Liver (tissue), 3 donors: ENCODE results near the gene CD300H.

Source experiments
- CTCF ChIP-seq: fragments of 150-350 bp; IDR thresholded peaks from 2 replicates; pipeline ENCODE4 v1.5.1; 2017; ENCODE audit warnings: improper control_type of control experiment, low read depth, low read length; ENCODE audit not compliant: missing input control
- FOXA1 ChIP-seq: IDR thresholded peaks from 2 replicates; pipeline ENCODE4 v1.6.1; 2016; ENCODE audit warnings: antibody characterized with exemption
- FOXA2 ChIP-seq: IDR thresholded peaks from 2 replicates; pipeline ENCODE4 v1.6.1; 2016; ENCODE audit warnings: antibody characterized with exemption
- GABPA ChIP-seq, 2 donors: IDR thresholded peaks in 1 of 2; conservative IDR thresholded peaks in 1 of 2; 2 replicates each; pipeline ENCODE4 v1.6.1; 2016; ENCODE audit warnings: antibody characterized with exemption in 2 of 2, mild to moderate bottlenecking in 1 of 2, moderate library complexity in 1 of 2
- JUND ChIP-seq, 2 donors: IDR thresholded peaks; 2 replicates each; pipeline ENCODE4 v1.6.1; 2016; ENCODE audit warnings: antibody characterized with exemption in 2 of 2
- MAX ChIP-seq: IDR thresholded peaks from 2 replicates; pipeline ENCODE4 v1.6.1; 2016; ENCODE audit warnings: antibody characterized with exemption
- NR2F2 ChIP-seq: IDR thresholded peaks from 2 replicates; pipeline ENCODE4 v1.6.1; 2016; ENCODE audit warnings: antibody characterized with exemption
- RAD21 ChIP-seq, 2 donors: IDR thresholded peaks; 2 replicates each; pipeline ENCODE4 v1.6.1; 2016; ENCODE audit warnings: antibody characterized with exemption in 2 of 2, mild to moderate bottlenecking in 2 of 2
- REST ChIP-seq: IDR thresholded peaks from 2 replicates; pipeline ENCODE4 v1.6.1; 2016; ENCODE audit warnings: antibody characterized with exemption, mild to moderate bottlenecking
- TAF1 ChIP-seq: conservative IDR thresholded peaks from 2 replicates; pipeline ENCODE4 v1.6.1; 2016; ENCODE audit warnings: antibody characterized with exemption, mild to moderate bottlenecking
- ZBTB33 ChIP-seq: IDR thresholded peaks from 2 replicates; pipeline ENCODE4 v1.6.1; 2016; ENCODE audit warnings: antibody characterized with exemption
- donor health status: healthy.
- donor health status: healthy.

DNA sequence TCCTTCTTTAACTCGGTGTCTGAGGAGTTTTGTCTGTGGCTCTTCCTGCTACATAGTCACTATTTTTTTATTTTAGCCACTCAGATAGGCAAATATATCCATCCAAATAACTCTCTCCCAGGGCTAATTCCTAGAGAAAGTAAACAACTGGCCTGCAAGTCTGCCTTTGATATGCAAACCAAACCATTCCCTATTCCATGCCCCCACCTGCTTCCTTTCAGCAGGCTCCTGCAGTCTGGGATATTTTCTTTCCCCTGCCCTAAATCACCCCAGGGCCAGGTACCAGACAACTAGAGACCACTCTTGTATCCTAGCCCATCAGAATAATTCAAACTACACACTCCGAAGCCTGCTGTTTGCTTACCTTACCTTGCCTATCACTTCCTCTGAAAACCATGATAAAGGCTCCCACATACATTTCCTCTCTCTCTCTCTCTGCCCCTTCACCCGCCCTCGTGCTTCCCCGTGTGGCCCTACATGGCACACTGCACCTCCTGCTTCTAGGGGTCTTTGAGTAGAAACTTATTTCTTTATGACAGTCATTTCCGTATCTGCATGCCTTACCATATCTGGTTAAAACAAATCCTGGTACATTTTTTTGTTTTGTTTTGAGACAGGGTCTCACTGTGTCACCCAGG lies 8.3 kb downstream of the CD300H start:
- TF ChIP-seq NR2F2 (no peak), CTCF (no peak), JUND (IDR thresholded peaks at IDR 0.05) (no peak), FOXA1 (no peak), ZBTB33 (no peak), REST (no peak), RAD21 (IDR thresholded peaks at IDR 0.05) (no peak), MAX (no peak), TAF1 (no peak), FOXA2 (no peak), GABPA (IDR thresholded peaks at IDR 0.05 in 1 of 2, conservative IDR thresholded peaks at IDR 0.05 in 1 of 2) (no peak)
